ENCODE measurements around the gene INPP5E.

INPP5E gene

GRCh38 chr9:136474021-136474640 lies 34.5 kb upstream of the INPP5E start:
- DNase-seq (ENCODE audit: low spot score): no peak

GRCh38 chr9:136473354-136473721 lies 33.7 kb upstream of the INPP5E start:
- DNase-seq (ENCODE audit: low spot score) (no peak), FAIRE-seq (no peak)

More at GRCh38 chr9:136474021-136474640, 34.5 kb upstream of the INPP5E start:
- no peak for FAIRE-seq

- FAIRE-seq (no peak), DNase-seq (ENCODE audit: low spot score) (no peak)
Measured at GRCh38 chr9:136472640-136473353, 33.2 kb upstream of the INPP5E start.

GRCh38 chr9:136471802-136472487 lies 32.3 kb upstream of the INPP5E start:
- no peak for FAIRE-seq

GRCh38 chr9:136470792-136471469 lies 31.3 kb upstream of the INPP5E start:
- FAIRE-seq (no peak), DNase-seq (ENCODE audit: low spot score) (no peak)

More at GRCh38 chr9:136471802-136472487, 32.3 kb upstream of the INPP5E start:
- no peak for DNase-seq (ENCODE audit: low spot score)

- DNase-seq (ENCODE audit: low spot score) (no peak), FAIRE-seq (no peak)
Measured at GRCh38 chr9:136470356-136470755, 30.7 kb upstream of the INPP5E start.

- DNase-seq (ENCODE audit: low spot score) (no peak), FAIRE-seq (no peak)
Measured at GRCh38 chr9:136467766-136468165, 28.1 kb upstream of the INPP5E start.

- FAIRE-seq (no peak), DNase-seq (ENCODE audit: low spot score) (no peak)
Measured at GRCh38 chr9:136466155-136466541, 26.5 kb upstream of the INPP5E start.

- DNase-seq (ENCODE audit: low spot score): no peak
- no peak for FAIRE-seq
Measured at GRCh38 chr9:136465500-136466154, 26.0 kb upstream of the INPP5E start.

GRCh38 chr9:136464241-136464640 lies 24.6 kb upstream of the INPP5E start:
- DNase-seq (ENCODE audit: low spot score): no peak
- no peak for FAIRE-seq

GRCh38 chr9:136463578-136463977 lies 23.9 kb upstream of the INPP5E start:
- DNase-seq (ENCODE audit: low spot score) (no peak), FAIRE-seq (no peak)

- DNase-seq (ENCODE audit: low spot score): no peak
- no peak for FAIRE-seq
Measured at GRCh38 chr9:136462664-136463063, 23.0 kb upstream of the INPP5E start.

GRCh38 chr9:136460772-136461325 lies 21.2 kb upstream of the INPP5E start:
- FAIRE-seq: no peak
- no peak for DNase-seq (ENCODE audit: low spot score)

- FAIRE-seq (no peak), DNase-seq (ENCODE audit: low spot score) (no peak)
Measured at GRCh38 chr9:136459425-136459824, 19.8 kb upstream of the INPP5E start.

GRCh38 chr9:136457326-136457725 lies 17.7 kb upstream of the INPP5E start:
- DNase-seq (ENCODE audit: low spot score): no peak
- no peak for FAIRE-seq

GRCh38 chr9:136456258-136456657 lies 16.6 kb upstream of the INPP5E start:
- DNase-seq (ENCODE audit: low spot score) (no peak), FAIRE-seq (no peak)

- no peak for DNase-seq (ENCODE audit: low spot score)
- FAIRE-seq: no peak
Measured at GRCh38 chr9:136455043-136456002, 15.7 kb upstream of the INPP5E start.

GRCh38 chr9:136454026-136454796 lies 14.6 kb upstream of the INPP5E start:
- DNase-seq (ENCODE audit: low spot score) (no peak), FAIRE-seq (no peak)

GRCh38 chr9:136453326-136453725 lies 13.7 kb upstream of the INPP5E start:
- DNase-seq (ENCODE audit: low spot score): no peak
- no peak for FAIRE-seq

Measured in urothelium cell line (cell line).